H1 (cell line): ENCODE measurements around the gene TATDN2. TPM values are rescaled to one million over a fixed set of nuclear protein-coding genes. Genes with fewer than 3 reads are reported as not detected.

Experiments used
- ATF2 ChIP-seq: IDR thresholded peaks from 2 replicates; pipeline ENCODE4 v1.6.1; 2012; ENCODE audit warnings: low read length, inconsistent platforms
- polyA plus RNA-seq, 7 experiments: library from polyadenylated mRNA; depleted of rRNA in 3 of 7; stranded (reverse) in 5 of 7; unstranded in 2 of 7; fragments of >200 nt in 5 of 7; fragments of 200-250 nt in 2 of 7; gene quantifications; 1 replicate in 5 of 7; 2 replicates in 1 of 7; 4 replicates in 1 of 7; pipeline versions ENCODE4 v1.2.1 to v1.2.3, GENCODE V29; 2011 to 2013; ENCODE audit warnings: missing spikeins in 2 of 7, mixed read lengths in 2 of 7
- total RNA-seq: library from RNA; stranded (reverse); fragmentation: NEBNext Ultra II Directional; extraction: Animal tissue kit (Norgen Biotek cat#: 25700); gene quantifications from 2 replicates; pipeline ENCODE4 v1.2.1, GENCODE V29; 2021

TATDN2 gene
- total and polyA plus RNA-seq, 2 of the 8 experiments (the other 6 are each of a cell fraction or from before 2014, with no cell fraction given): 12.1 to 34.8 TPM

DNA sequence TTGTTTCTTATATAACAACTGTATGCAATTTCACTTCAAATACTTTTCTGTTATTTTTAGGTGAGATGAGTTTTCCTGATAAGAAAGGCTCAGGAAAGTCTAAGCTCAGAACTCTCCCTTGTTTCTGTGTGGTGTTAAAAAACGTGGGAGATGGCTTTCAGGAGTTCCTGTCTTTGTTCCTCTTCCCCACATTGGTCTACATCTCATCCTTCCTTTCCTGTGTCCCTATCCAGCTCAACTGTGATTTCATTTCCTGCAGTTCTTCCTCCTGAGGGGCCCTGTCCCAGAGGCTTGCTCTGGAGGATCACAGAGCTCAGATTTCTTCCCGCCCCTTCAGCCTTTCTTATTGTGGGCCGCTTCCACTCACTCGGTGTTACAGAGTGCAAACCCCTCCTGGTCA, 61.5 kb downstream of the TATDN2 start (continued):
- TF ChIP-seq ATF2: no peak
